Measurements from ENCODE around the gene GOSR2. TPM values are rescaled to one million over a fixed set of nuclear protein-coding genes. Genes with fewer than 3 reads are reported as not detected.

Gene GOSR2
- total RNA-seq, 1 experiment from 2014 or later = 36.5 TPM

- no peak for ATAC-seq
- ChIA-PET CTCF (no interaction called here), POLR2A (no interaction called here)
- in situ Hi-C loops (cut with HindIII; ENCODE audit: low pct_unique_long_range_greater_than_20kb, low sequenced_read_pairs) (no loop called here), intact Hi-C loops (cut with micrococcal nuclease; ENCODE audit: unreplicated experiment) (no loop called here)
- H3K9me3 ChIP-seq (ENCODE audit: control insufficient read depth, insufficient read depth, low read depth, low read length) = no peaks in the 10 kb centered on the region
- no peaks in the 10 kb centered on the region for H3K36me3 ChIP-seq (ENCODE audit: control insufficient read depth, insufficient read depth, low read length)
- H3K4me1 ChIP-seq (ENCODE audit: control insufficient read depth, insufficient read depth, low read length) = no peaks in the 10 kb centered on the region
- DNase-seq (ENCODE audit: low read depth, low spot score) = no peak
- no peak overlapping the region for H3K27ac ChIP-seq (ENCODE audit: low read length)
- BruUV-seq (replicated peaks) = no TSS peak
- no peak overlapping the region for H3K4me3 ChIP-seq (ENCODE audit: low read depth in 2 of 2, low read length in 2 of 2)
- TF ChIP-seq SIN3A (IDR thresholded peaks at IDR 0.05; ENCODE audit: borderline replicate concordance, insufficient read depth, low read depth, low read length) = no peak
- TF ChIP-seq CTCF (IDR thresholded peaks at IDR 0.05) = no peak
- TF ChIP-seq POLR2AphosphoS5 (IDR thresholded peaks at IDR 0.05; ENCODE audit: low read depth, low read length) = no peak
- no peak for TF ChIP-seq REST (IDR thresholded peaks at IDR 0.05; ENCODE audit: insufficient read depth in 1 of 2, low read depth in 2 of 2, low read length in 1 of 2)
- no peak for TF ChIP-seq TCF7L2 (IDR thresholded peaks at IDR 0.05; ENCODE audit: low read depth, low read length)
- H3K27me3 ChIP-seq (ENCODE audit: control insufficient read depth, insufficient read depth, low read length) = no peaks in the 10 kb centered on the region
These were observed 68.7 kb downstream of the GOSR2 start for GRCh38 chr17:46991617-46992016.

Small RNA genes within 50 kb of the gene (microRNA-seq; reads per million reads assigned to microRNA genes)
- not detected for gene MIR5089 (ENCODE audit: unreplicated experiment)

Other genes starting within 250 kb of the GOSR2 start
- 3.4 TPM for gene WNT3, start 104.5 kb upstream of the GOSR2 start, total RNA-seq (2021; ENCODE audit: unreplicated experiment)
- not detected for gene WNT9B, start 71.6 kb upstream of the GOSR2 start, total RNA-seq (2021; ENCODE audit: unreplicated experiment)
- 0.54 TPM for gene RPRML, start 56.1 kb downstream of the GOSR2 start, total RNA-seq (2021; ENCODE audit: unreplicated experiment)

Measured in Panc1 (cell line).